Sigmoid colon (tissue), 4 donors: ENCODE measurements around the gene LTBP3.

Experiments used
- CTCF ChIP-seq, 4 experiments: fragments of 450-650 bp in 3 of 4; fragments of 200-600 bp in 1 of 4; IDR thresholded peaks; one replicate each; pipeline ENCODE4 v1.5.1; 2016 to 2019; ENCODE audit warnings: antibody characterized with exemption in 4 of 4, mild to moderate bottlenecking in 3 of 4, moderate library complexity in 2 of 4
- EP300 ChIP-seq, 4 donors: sonication (generic); formaldehyde crosslinking; IDR thresholded peaks; one replicate each; pipeline ENCODE4 v1.6.1; 2017; ENCODE audit warnings: antibody characterized with exemption in 4 of 4
- POLR2A ChIP-seq, 2 donors: fragments of 450-650 bp; IDR thresholded peaks; one replicate each; pipeline ENCODE4 v1.6.1; 2016; ENCODE audit warnings: antibody characterized with exemption in 2 of 2, mild to moderate bottlenecking in 2 of 2, moderate library complexity in 2 of 2
- POLR2AphosphoS5 ChIP-seq, 4 donors: sonication (generic); formaldehyde crosslinking; IDR thresholded peaks; one replicate each; pipeline ENCODE4 v1.6.1; 2017; ENCODE audit warnings: antibody characterized with exemption in 4 of 4

DNA sequence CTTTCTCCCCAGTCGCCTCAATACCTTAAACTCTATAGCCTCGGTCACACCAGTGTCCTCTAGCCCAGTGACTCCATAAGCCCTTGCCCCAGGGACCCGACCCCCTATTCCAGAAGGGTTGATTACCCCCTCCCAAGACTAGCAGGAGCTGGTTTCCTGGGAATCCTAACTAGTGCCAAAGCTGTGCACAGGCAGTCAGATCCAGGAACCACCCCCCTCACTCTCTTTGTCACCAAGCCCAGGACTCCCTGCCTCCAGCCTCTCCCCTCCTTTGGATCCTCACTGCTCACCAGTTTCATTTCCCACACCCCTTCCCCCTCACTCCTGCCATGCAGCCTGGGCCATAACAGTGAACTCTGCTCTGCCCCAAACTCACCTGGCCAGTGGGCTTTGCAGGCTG is 9.8 kb downstream of the LTBP3 start:
- TF ChIP-seq CTCF (IDR thresholded peaks at IDR 0.05) = no peak
- no peak for TF ChIP-seq POLR2A (IDR thresholded peaks at IDR 0.05)
- no peak for TF ChIP-seq POLR2AphosphoS5 (IDR thresholded peaks at IDR 0.05)
- no peak for TF ChIP-seq EP300 (IDR thresholded peaks at IDR 0.05)
